HG03045 (cell line): ENCODE results near the gene STON2.
"Not testable (repeated sequence)": the region's sequence is repeated elsewhere in the genome, so short reads cannot be mapped to it uniquely, and the experiment has no call there.

Experiments used
- ATAC-seq: cut with Tn5 transposase; IDR thresholded peaks from one replicate; pipeline ENCODE4 v1.9.1; 2021; ENCODE audit warnings: mild to moderate bottlenecking, moderate library complexity; ENCODE audit not compliant: unreplicated experiment

The STON2 gene, protein sequence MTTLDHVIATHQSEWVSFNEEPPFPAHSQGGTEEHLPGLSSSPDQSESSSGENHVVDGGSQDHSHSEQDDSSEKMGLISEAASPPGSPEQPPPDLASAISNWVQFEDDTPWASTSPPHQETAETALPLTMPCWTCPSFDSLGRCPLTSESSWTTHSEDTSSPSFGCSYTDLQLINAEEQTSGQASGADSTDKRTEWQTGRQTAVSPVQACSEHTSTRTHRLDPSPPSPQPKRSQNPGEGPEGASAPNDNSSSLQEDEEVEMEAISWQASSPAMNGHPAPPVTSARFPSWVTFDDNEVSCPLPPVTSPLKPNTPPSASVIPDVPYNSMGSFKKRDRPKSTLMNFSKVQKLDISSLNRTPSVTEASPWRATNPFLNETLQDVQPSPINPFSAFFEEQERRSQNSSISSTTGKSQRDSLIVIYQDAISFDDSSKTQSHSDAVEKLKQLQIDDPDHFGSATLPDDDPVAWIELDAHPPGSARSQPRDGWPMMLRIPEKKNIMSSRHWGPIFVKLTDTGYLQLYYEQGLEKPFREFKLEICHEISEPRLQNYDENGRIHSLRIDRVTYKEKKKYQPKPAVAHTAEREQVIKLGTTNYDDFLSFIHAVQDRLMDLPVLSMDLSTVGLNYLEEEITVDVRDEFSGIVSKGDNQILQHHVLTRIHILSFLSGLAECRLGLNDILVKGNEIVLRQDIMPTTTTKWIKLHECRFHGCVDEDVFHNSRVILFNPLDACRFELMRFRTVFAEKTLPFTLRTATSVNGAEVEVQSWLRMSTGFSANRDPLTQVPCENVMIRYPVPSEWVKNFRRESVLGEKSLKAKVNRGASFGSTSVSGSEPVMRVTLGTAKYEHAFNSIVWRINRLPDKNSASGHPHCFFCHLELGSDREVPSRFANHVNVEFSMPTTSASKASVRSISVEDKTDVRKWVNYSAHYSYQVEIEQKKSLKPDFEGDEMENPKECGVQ

DNA sequence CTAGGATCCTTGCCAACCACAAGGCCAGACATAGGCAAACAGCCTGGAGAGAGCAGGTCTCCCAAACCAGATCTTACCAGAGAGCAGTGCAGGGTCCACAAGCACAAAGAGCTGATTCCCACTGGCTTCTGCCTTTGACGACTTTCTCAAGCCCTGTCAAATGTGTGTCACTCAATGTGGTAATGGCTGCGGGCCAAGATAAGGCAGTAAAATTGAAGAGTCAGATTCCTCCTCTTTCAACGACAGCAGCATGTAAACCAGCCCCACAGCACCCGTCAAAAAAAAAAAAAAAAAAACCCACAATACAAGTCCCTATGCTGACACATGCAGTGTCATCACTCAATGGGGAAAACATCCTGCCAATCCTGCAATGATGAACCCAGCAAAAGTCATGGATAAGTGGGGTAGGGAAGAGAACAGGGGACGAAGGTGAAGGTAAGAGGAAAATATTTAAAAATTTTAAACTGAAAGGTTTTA lies at the start of gene STON2:
Gene STON2 (minus strand): TSS at position 123 of the 477 bp plus-strand sequence. CDS start 1,942 bp downstream, outside the sequence.
- no peak for ATAC-seq

DNA sequence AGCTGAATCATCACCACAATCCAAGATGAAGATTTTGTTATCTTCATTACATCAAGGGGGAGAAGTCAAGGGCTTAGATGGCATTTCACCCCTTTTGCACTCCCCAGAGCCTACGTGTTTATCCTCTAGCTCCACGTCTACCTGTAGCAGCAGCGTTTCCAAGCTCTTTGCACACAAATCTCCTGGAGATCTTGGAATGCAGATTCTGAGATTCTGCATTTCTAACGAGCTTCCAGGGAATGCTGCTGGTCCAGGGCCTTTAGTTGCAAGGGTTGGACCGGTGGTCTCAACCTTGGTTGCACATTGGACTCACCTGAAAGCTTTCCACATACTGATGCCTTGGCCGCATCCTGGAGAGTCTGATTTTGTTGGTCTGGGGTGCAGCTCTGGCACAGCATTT lies 49.5 kb upstream of the STON2 start:
- no peak for ATAC-seq

GRCh38 chr14:81449114-81449513 lies 49.0 kb upstream of the STON2 start:
- ATAC-seq = no peak

DNA sequence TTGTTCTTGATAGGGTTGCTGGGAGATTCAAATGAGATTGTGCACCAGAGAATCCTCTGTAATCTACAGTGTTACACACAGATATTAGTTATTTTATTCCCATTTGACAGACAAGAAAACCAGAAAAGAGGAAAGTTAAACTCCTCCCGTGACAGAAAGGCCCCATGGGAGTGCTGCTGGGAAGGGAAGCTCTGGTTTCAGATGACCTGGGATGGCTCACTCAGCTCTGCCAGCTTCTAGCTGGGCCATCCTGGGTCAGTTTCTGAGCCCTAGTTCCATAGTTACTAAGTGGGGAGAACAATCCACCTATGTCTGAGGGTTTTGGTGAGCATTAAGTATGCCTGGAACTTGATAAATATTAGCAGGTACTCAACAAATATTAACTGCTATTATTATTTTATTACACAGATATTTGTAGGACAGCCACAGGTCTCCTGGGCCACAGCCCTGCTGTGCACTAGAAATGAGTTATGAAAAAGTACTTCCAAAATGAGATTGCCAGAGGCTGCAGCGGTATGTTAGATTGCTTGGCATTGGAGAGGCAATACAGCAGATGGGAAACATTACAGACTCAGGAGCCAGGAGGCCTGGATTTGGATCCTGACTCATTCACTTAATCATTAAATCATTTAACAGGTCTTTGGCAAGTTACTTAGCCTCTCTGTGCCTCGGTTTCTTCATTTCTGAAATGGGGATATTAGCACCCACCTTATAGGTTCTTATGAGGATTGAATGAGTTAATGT lies 47.1 kb upstream of the STON2 start:
- no peak for ATAC-seq

DNA sequence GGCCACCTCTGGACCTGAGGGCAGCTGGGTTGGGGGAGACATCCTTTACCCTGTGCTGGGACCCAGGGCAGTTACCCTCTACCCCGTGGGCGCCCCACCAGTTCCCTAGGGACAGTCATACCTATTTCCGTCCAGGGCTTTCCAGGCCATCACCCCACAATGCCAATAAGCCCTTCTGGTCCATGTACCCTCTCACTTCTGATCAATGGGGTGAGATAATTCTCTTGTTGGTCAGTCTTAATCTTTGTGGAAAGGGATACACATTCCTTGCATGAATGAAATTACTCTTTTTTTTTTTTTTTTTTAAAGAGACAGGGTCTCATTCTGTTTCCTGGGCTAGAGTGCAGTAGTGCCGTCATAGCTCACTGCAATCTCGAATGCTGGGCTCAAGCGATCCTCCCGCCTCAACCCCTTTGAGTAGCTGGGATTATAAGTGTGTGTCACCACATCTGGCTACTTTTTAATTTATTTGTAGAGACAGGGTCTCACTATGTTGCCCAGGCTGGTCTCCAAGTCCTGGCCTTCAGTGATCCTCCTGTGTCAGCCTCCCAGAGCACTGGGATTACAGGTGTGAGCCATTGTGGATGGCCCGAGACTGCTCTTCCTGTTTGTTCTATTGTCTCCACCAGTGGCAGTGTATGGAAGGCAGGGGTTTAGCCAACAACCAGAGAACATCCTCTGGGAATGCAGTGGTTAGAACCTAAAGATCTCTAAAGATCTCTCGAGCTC lies 46.3 kb upstream of the STON2 start:
- ATAC-seq = no peak

GRCh38 chr14:81441626-81442134 lies 41.6 kb upstream of the STON2 start:
- ATAC-seq = no peak

GRCh38 chr14:81440041-81440440 lies 39.9 kb upstream of the STON2 start:
- no peak for ATAC-seq

DNA sequence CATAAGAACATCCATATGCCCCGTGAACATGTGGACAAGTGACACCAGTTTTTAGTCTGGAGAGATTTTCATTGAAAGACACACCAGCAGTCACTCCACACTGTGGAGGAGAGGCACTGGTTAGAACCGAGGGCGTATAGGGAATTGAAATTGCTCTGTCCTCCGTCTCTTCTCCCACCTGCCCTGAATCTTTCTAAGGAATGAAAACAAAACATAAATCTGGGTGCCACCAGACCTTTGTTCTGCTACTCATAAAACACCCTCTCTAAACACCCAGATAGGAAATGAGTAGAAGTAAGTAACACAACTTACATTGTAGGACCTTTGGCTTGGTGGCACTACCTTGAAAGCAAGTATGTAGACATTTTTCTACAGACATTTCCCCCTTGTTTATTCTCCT lies 37.1 kb upstream of the STON2 start:
- ATAC-seq = no peak

- peak; percentile 92 for ATAC-seq
Measured at GRCh38 chr14:81436296-81437138, 36.4 kb upstream of the STON2 start.

DNA sequence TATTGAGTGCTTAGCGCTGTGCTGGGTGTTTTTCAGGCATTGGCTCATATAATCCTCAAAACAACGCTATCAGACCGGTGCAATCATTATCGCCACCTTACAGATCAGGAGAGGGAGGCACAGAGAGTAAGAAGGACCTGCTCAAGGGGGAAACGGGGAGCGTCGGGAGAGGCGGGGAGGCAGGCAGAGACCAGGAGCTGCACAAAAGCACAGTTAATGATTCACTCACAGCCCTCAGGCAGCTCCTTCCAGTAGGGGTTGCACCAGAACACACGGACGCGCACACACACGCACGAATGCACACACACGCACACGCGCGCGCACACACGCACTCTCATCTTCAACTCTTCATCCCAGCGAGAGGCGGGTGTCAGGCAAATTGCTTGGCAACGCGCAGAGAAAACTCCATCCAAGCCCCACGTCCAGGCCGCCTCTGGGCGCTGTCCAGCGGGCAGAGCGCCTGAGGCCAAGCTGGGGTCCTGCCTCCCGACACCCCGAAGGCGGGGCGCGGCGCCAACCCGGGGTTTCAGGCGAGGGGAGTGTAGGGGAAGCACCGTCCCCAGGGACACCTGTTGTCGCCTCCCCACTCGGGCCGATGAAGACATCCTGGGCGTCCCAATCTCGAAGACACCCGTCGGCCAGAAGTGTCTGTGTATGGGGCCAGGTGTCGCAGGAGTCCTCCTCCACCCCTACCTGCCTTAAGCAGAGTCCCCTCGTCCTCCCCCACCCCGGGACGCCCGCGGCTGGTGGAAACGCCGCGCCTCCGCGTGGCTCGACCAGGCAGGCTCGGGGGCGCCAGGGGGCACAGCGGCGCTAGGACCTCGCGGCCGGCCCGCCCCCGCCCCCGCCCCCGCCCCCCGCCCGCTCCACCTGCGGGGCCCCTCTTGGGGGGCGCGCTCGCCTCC lies 35.5 kb upstream of the STON2 start:
- peak; percentile 36 for ATAC-seq

- ATAC-seq = no peak
Measured at GRCh38 chr14:81435048-81435390, 34.9 kb upstream of the STON2 start.

- ATAC-seq = no peak
Measured at GRCh38 chr14:81434230-81434629, 34.1 kb upstream of the STON2 start.

DNA sequence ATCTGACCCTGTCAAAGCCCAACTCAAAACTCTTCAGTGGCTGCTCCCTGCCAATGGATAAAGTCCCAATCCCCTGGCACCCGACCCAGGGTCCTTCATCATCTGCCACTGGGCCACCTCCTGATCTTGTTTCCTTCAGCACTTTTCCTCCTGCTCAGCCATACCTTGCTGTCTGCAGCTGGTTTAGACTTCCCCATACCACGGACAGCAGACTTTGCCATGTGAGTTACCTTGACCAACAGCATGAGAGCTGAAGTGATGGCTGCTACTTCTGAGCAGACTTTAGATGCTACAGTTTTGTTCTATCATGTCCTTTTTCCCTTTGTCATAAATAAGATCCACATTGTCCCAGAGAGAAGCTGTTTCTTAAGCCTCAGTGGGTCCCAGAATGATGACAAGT lies 33.3 kb upstream of the STON2 start:
- ATAC-seq = no peak

DNA sequence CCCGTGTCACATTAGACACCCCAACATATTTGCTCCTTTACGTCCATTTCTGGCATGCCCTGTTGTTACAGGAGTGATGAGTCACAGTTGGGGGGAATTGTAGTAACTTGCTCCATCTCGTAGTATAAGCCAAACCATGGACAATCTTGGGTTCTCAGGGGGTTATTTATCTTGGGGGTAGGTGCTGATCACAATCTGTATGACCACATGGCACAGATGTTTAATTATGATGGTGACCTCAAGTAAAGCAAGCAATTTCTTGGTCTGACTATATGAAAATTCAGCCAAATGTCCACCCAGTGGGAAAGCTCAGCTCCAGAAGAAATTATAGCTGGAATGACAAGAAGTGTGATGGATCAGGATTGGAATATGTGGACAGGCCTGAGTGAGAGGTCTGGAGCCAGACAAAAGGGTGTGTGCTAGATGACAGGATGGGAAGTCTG lies 32.1 kb upstream of the STON2 start:
- no peak for ATAC-seq

- ATAC-seq = no peak
Measured at GRCh38 chr14:81430235-81430634, 30.1 kb upstream of the STON2 start.

- not testable (repeated sequence) for ATAC-seq
Measured at GRCh38 chr14:81429749-81430148, 29.6 kb upstream of the STON2 start.

DNA sequence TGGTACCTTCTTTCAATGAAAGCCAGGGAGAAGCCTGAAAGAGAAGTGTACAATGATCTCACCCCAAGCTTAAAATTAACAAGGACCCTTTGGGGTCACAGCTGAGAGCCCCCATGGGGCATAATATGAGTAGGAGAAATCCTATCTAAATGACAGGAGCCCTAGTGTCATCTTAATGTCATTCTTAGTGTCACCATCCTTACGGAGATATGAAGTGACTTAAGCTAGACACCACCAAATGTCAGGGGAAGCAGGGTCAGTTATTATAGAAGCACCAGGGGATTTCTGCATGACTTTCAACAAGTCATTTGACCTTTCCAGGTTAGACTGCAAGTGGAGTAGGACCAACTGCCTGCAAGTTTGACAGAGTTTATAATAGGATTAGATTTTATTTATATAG lies 28.9 kb upstream of the STON2 start:
- ATAC-seq = no peak
